Testis (tissue), 3 donors: ENCODE data around the gene ORAI2. TPM values are rescaled to one million over a fixed set of nuclear protein-coding genes. Genes with fewer than 3 reads are reported as not detected.
"Not testable (repeated sequence)": the region's sequence is repeated elsewhere in the genome, so short reads cannot be mapped to it uniquely, and the experiment has no call there.

ENCODE experiments used
- DNase-seq: peaks from one replicate; pipeline ENCODE4 v3.0.0-alpha.2; 2019
- H3K27ac ChIP-seq, 2 donors: fragments of 200-600 bp; sonication (generic); one replicate each; pipeline ENCODE4 v1.5.1; 2019
- H3K27me3 ChIP-seq: fragments of 200-600 bp; sonication (generic); one replicate; pipeline ENCODE4 v1.5.1; 2019
- H3K36me3 ChIP-seq: fragments of 200-600 bp; sonication (generic); one replicate; pipeline ENCODE4 v1.5.1; 2017; ENCODE audit warnings: low read depth; ENCODE audit errors: missing control alignments
- H3K4me1 ChIP-seq: fragments of 200-600 bp; sonication (generic); one replicate; pipeline ENCODE4 v1.5.1; 2019
- H3K4me3 ChIP-seq, 2 donors: fragments of 200-600 bp; sonication (generic); one replicate each; pipeline ENCODE4 v1.5.1; 2017 to 2019
- H3K9me3 ChIP-seq: fragments of 200-600 bp; sonication (generic); one replicate; pipeline ENCODE4 v1.5.1; 2017
- CTCF ChIP-seq, 3 experiments: fragments of 450-650 bp in 2 of 3; fragments of 200-600 bp in 1 of 3; sonication (generic) in 1 of 3; IDR thresholded peaks; one replicate each; pipeline ENCODE4 v1.5.1; 2016 to 2019; ENCODE audit warnings: antibody characterized with exemption in 3 of 3, mild to moderate bottlenecking in 2 of 3, moderate library complexity in 1 of 3
- POLR2A ChIP-seq: fragments of 450-650 bp; IDR thresholded peaks from one replicate; pipeline ENCODE4 v1.6.1; 2017; ENCODE audit warnings: antibody characterized with exemption, mild to moderate bottlenecking, moderate library complexity
- WGBS, 2 donors: methylation state at CpG; one replicate each; pipeline ENCODE4 v1.1.5; 2018; 5-methylcytosine and 5-hydroxymethylcytosine counted together
- intact Hi-C: fragments of 100-400 bp; cut with DNase I; formaldehyde crosslinking; loops from one replicate; pipeline ENCODE4 v1.15.1; 2023; ENCODE audit warnings: low total_unique reads
- polyA plus RNA-seq: library from polyadenylated mRNA; stranded (reverse); fragments of 350-450 nt; fragmentation: Illumina TruSeq; extraction: RNeasy Lipid Tissue Mini Kit (QIAGEN cat#74804); gene quantifications from one replicate; pipeline ENCODE4 v1.2.3, GENCODE V29; 2014; ENCODE audit warnings: low read depth, low replicate concordance; ENCODE audit not compliant: insufficient read depth
- total RNA-seq, 2 donors: library from RNA; depleted of rRNA; stranded (reverse); fragments of >200 nt; gene quantifications; one replicate each; pipeline ENCODE4 v1.2.3, GENCODE V29; 2016

The ORAI2 gene
- total and polyA plus RNA-seq, 3 donors from 2014 or later: 9.7 to 10.3 (median 9.9) TPM

- DNase-seq: no peak
These were observed 36.8 kb downstream of the ORAI2 start for GRCh38 chr7:102469972-102470825.

GRCh38 chr7:102471791-102472125, 38.4 kb downstream of the ORAI2 start:
- Histone ChIP-seq H3K27ac (no peak overlapping the region), H3K4me3 (no peak overlapping the region), H3K27me3 (no peaks in the 10 kb centered on the region), H3K36me3 (no peaks in the 10 kb centered on the region), H3K4me1 (peaks cover 8% of the 10 kb centered on the region), H3K9me3 (no peaks in the 10 kb centered on the region)
- intact Hi-C loops: no loop called here
- WGBS, 2 donors: 78 to 85% methylated on average over 5 to 6 of the region's 6 CpGs
- TF ChIP-seq POLR2A (no peak), CTCF (IDR thresholded peaks at IDR 0.05) (no peak)
- no peak for DNase-seq

More at GRCh38 chr7:102469972-102470825, 36.8 kb downstream of the ORAI2 start:
- intact Hi-C loops: no loop called here
- no peak overlapping the region for H3K4me3 ChIP-seq
- peaks cover 13% of the 10 kb centered on the region for H3K4me1 ChIP-seq
- 75 to 91% methylated on average over 18 to 20 of the region's 20 CpGs for WGBS, 2 donors
- no peak overlapping the region for H3K27ac ChIP-seq
- TF ChIP-seq POLR2A: no peak
- TF ChIP-seq CTCF (IDR thresholded peaks at IDR 0.05): no peak
- H3K27me3 ChIP-seq: no peaks in the 10 kb centered on the region
- H3K36me3 ChIP-seq: no peaks in the 10 kb centered on the region
- H3K9me3 ChIP-seq: no peaks in the 10 kb centered on the region

GRCh38 chr7:102472126-102473041, 39.0 kb downstream of the ORAI2 start:
- Histone ChIP-seq H3K27me3 (no peaks in the 10 kb centered on the region), H3K4me3 (no peak overlapping the region), H3K27ac (no peak overlapping the region), H3K36me3 (no peaks in the 10 kb centered on the region), H3K9me3 (no peaks in the 10 kb centered on the region), H3K4me1 (peaks cover 6% of the 10 kb centered on the region)
- 69 to 78% methylated on average over 23 to 31 of the region's 31 CpGs for WGBS, 2 donors
- intact Hi-C loops: no loop called here
- no peak for DNase-seq
- TF ChIP-seq CTCF (IDR thresholded peaks at IDR 0.05) (no peak), POLR2A (no peak)

- no peak overlapping the region for H3K27ac ChIP-seq
- no peak for DNase-seq
- no peaks in the 10 kb centered on the region for H3K36me3 ChIP-seq
- no peaks in the 10 kb centered on the region for H3K9me3 ChIP-seq
- TF ChIP-seq CTCF (IDR thresholded peaks at IDR 0.05): no peak
- no peak for TF ChIP-seq POLR2A
- intact Hi-C loops: no loop called here
- H3K27me3 ChIP-seq: no peaks in the 10 kb centered on the region
- H3K4me1 ChIP-seq: no peaks in the 10 kb centered on the region
- WGBS, 2 donors: 79 to 80% methylated on average over 19 to 23 of the region's 23 CpGs
- H3K4me3 ChIP-seq: no peak overlapping the region
These were observed 40.1 kb downstream of the ORAI2 start for GRCh38 chr7:102473271-102473991.

- DNase-seq: peak; percentile 6
- intact Hi-C loops, H3K9me3 ChIP-seq, H3K4me3 ChIP-seq, H3K36me3 ChIP-seq, H3K27me3 ChIP-seq, H3K4me1 ChIP-seq, H3K27ac ChIP-seq: not testable (repeated sequence)
- WGBS, 2 donors: 83% methylated on average over 4 of the region's 14 CpGs; no CpG with 5 or more reads in 1 of the 2 donors
These were observed 40.7 kb downstream of the ORAI2 start for GRCh38 chr7:102474116-102474515.

GRCh38 chr7:102474736-102475435, 41.5 kb downstream of the ORAI2 start:
- 86% methylated on average over 7 of the region's 19 CpGs; no CpG with 5 or more reads in 1 of the 2 donors for WGBS, 2 donors
- H3K4me3 ChIP-seq, H3K4me1 ChIP-seq, intact Hi-C loops, H3K9me3 ChIP-seq, H3K27me3 ChIP-seq, H3K27ac ChIP-seq, H3K36me3 ChIP-seq: not testable (repeated sequence)
- DNase-seq: peak; percentile 10
